ENCODE measurements around the gene WNT3. TPM values are rescaled to one million over a fixed set of nuclear protein-coding genes. Genes with fewer than 3 reads are reported as not detected.

Gene WNT3
- total and polyA plus RNA-seq, 2 donors (not counting 1 experiment from before 2014, with no cell fraction given): 0.86 to 1.4 TPM

DNA sequence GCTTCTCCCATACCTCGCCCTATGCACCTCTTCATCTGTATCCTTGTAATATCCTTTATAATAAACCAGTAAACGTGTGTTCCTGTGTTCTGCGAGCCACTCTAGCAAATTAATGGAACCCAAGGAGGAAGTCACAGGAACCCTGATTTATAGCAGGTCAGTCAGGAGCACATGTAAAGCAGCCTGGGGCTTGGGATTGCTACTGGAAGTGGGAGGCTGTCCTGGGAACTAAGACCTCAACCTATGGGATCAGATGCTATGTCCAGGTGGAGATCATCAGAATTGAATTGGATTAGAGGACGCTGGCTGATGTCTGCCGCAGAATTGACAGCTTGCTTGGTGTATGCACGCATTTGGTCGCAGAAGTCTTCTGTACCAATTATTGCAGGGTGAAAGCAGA is 15.7 kb downstream of the WNT3 start:
- Mint-ChIP-seq H3K4me3 (no peak overlapping the region), H3K4me1 (no peaks in the 10 kb centered on the region), H3K27me3 (peaks cover 16% of the 10 kb centered on the region), H3K9me3 (ENCODE audit: insufficient read depth) (no peaks in the 10 kb centered on the region), H3K27ac (no peak overlapping the region)
- CTCF ChIA-PET: no interaction called here
- Histone ChIP-seq H3K36me3 (replicated peaks in 1 of 2; ENCODE audit: control extremely low read depth in 1 of 2, control insufficient read depth in 1 of 2, extremely low read depth in 1 of 2, insufficient read depth in 2 of 2, low read length in 1 of 2) (no peaks in the 10 kb centered on the region), H3K9ac (ENCODE audit: low read length) (no peak overlapping the region), H3K27ac (ENCODE audit: low read length in 2 of 2) (no peak overlapping the region), H3K4me2 (replicated peaks; ENCODE audit: low read depth, low read length, poor library complexity, severe bottlenecking) (no peak overlapping the region), H2AFZ (ENCODE audit: insufficient read depth, low read depth, low read length, poor library complexity, severe bottlenecking) (no peak overlapping the region), H3K9me3 (ENCODE audit: control extremely low read depth in 1 of 3, control insufficient read depth in 2 of 3, insufficient read depth in 1 of 3, low read length in 2 of 3) (peaks cover 0 to 5% (median 0%) of the 10 kb centered on the region in 3 donors), H3K27me3 (replicated peaks in 1 of 4; ENCODE audit: control extremely low read depth in 1 of 4, control insufficient read depth in 3 of 4, insufficient read depth in 4 of 4, low read length in 3 of 4) (peaks cover 0 to 5% (median 0%) of the 10 kb centered on the region in 4 experiments), H3K4me3 (ENCODE audit: control extremely low read depth in 1 of 5, extremely low read depth in 1 of 5, insufficient read depth in 1 of 5, low read depth in 2 of 5, low read length in 4 of 5) (no peak overlapping the region), H3K4me1 (ENCODE audit: control insufficient read depth in 2 of 2, insufficient read depth in 2 of 2, low read length in 2 of 2) (no peaks in the 10 kb centered on the region), H3K79me2 (ENCODE audit: control insufficient read depth, insufficient read depth, low read length) (no peaks in the 10 kb centered on the region), H4K20me1 (ENCODE audit: control insufficient read depth, insufficient read depth, low read length, poor library complexity, severe bottlenecking) (no peaks in the 10 kb centered on the region)
- no peak for TF ChIP-seq EZH2 (IDR thresholded peaks at IDR 0.05; ENCODE audit: borderline replicate concordance, insufficient read depth, low read depth, low read length, poor library complexity, severe bottlenecking)
- TF ChIP-seq, protein P1, sequence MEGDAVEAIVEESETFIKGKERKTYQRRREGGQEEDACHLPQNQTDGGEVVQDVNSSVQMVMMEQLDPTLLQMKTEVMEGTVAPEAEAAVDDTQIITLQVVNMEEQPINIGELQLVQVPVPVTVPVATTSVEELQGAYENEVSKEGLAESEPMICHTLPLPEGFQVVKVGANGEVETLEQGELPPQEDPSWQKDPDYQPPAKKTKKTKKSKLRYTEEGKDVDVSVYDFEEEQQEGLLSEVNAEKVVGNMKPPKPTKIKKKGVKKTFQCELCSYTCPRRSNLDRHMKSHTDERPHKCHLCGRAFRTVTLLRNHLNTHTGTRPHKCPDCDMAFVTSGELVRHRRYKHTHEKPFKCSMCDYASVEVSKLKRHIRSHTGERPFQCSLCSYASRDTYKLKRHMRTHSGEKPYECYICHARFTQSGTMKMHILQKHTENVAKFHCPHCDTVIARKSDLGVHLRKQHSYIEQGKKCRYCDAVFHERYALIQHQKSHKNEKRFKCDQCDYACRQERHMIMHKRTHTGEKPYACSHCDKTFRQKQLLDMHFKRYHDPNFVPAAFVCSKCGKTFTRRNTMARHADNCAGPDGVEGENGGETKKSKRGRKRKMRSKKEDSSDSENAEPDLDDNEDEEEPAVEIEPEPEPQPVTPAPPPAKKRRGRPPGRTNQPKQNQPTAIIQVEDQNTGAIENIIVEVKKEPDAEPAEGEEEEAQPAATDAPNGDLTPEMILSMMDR (IDR thresholded peaks at IDR 0.05): no peak
- no peak for DNase-seq
- no peak for ATAC-seq (ENCODE audit: low read depth)
- POLR2A ChIA-PET: no interaction called here
- 79% methylated on average over 5 of the region's 7 CpGs for WGBS (ENCODE audit: insufficient coverage)
- intact Hi-C loops (cut with micrococcal nuclease): no loop called here

DNA sequence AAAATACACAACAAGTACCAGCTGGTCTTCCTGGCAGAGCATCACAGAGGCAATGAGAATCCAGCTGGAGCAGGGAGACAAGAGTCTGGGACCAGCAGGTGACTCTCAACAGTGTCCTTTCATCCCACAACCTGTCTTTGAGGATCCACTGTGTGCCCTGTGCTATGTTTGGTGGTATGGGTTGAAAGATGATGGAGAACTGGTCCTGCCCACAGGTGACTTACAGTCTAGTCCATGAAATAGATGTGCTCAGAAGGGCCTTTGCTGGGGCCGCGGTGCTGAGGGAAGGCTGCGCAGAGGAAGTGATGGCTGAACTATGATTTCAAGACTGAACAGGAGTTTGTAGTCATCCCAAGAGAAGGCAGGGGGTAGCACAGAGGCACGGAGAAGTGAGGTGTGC is 17.9 kb downstream of the WNT3 start:
- no peak overlapping the region for H3K9ac ChIP-seq (ENCODE audit: low read length)
- H3K36me3 ChIP-seq (replicated peaks in 1 of 2; ENCODE audit: control extremely low read depth in 1 of 2, control insufficient read depth in 1 of 2, extremely low read depth in 1 of 2, insufficient read depth in 2 of 2, low read length in 1 of 2): no peaks in the 10 kb centered on the region
- peaks cover 0 to 5% (median 0%) of the 10 kb centered on the region in 3 donors for H3K9me3 ChIP-seq (ENCODE audit: control extremely low read depth in 1 of 3, control insufficient read depth in 2 of 3, insufficient read depth in 1 of 3, low read length in 2 of 3)
- Mint-ChIP-seq H3K4me3 (no peak overlapping the region), H3K27me3 (peaks cover 29% of the 10 kb centered on the region), H3K27ac (no peak overlapping the region), H3K4me1 (no peaks in the 10 kb centered on the region), H3K9me3 (ENCODE audit: insufficient read depth) (no peaks in the 10 kb centered on the region)
- no peak overlapping the region for H2AFZ ChIP-seq (ENCODE audit: insufficient read depth, low read depth, low read length, poor library complexity, severe bottlenecking)
- peaks cover 0 to 5% (median 2%) of the 10 kb centered on the region in 4 experiments for H3K27me3 ChIP-seq (replicated peaks in 1 of 4; ENCODE audit: control extremely low read depth in 1 of 4, control insufficient read depth in 3 of 4, insufficient read depth in 4 of 4, low read length in 3 of 4)
- H3K4me2 ChIP-seq (replicated peaks; ENCODE audit: low read depth, low read length, poor library complexity, severe bottlenecking): no peak overlapping the region
- DNase-seq (no peak), ATAC-seq (ENCODE audit: low read depth) (no peak)
- no peaks in the 10 kb centered on the region for H3K79me2 ChIP-seq (ENCODE audit: control insufficient read depth, insufficient read depth, low read length)
- whole genome bisulfite sequencing (ENCODE audit: insufficient coverage): 100% methylated on average over 4 of the region's 4 CpGs
- no peak overlapping the region for H3K27ac ChIP-seq (ENCODE audit: low read length in 2 of 2)
- intact Hi-C loops (cut with micrococcal nuclease): no loop called here
- POLR2A ChIA-PET: no interaction called here
- no peak overlapping the region for H3K4me3 ChIP-seq (ENCODE audit: control extremely low read depth in 1 of 5, extremely low read depth in 1 of 5, insufficient read depth in 1 of 5, low read depth in 2 of 5, low read length in 4 of 5)
- no peaks in the 10 kb centered on the region for H4K20me1 ChIP-seq (ENCODE audit: control insufficient read depth, insufficient read depth, low read length, poor library complexity, severe bottlenecking)
- TF ChIP-seq, protein P1 (IDR thresholded peaks at IDR 0.05): no peak
- no peak for TF ChIP-seq EZH2 (IDR thresholded peaks at IDR 0.05; ENCODE audit: borderline replicate concordance, insufficient read depth, low read depth, low read length, poor library complexity, severe bottlenecking)
- no peaks in the 10 kb centered on the region for H3K4me1 ChIP-seq (ENCODE audit: control insufficient read depth in 2 of 2, insufficient read depth in 2 of 2, low read length in 2 of 2)
- CTCF ChIA-PET: no interaction called here
